Pons (tissue), 1 donor: ENCODE data around the gene SHBG.
"Not testable (repeated sequence)": the region's sequence is repeated elsewhere in the genome, so short reads cannot be mapped to it uniquely, and the experiment has no call there.

Experiments
- DNase-seq: peaks from one replicate; pipeline ENCODE4 v3.0.0-alpha.2; 2016; ENCODE audit warnings: low spot score

The SHBG gene

DNA sequence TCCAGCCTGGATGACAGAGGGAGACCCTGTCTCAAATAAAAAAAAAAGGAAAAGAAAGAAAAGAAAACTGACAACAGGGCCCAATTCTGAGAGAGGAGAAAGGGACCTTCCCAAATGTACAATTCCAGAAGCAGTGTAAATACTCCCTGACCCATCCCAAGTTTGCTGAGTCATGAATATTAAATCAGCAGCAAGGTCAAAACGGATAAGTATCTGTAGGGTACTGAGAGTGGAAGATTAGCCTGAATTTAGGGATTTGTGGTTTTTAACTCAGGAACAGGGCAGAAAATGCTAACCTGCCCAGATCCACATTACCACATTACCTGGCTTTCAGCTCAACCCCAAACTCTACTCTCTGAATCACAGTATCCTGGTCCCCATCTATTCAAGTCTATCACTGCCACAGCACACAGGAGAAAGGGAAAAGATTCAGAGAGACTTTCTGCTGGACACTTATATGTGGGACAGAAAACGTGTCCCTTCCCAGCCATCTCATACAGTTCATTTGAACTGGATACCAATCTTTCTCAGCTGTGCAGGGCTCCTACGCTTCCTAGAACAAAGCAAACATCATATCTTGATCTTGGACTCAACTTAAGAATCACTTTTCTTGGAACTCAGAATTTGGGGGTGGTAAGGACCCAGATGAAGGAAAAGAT lies 18.2 kb upstream of the SHBG start:
- DNase-seq = no peak

- no peak for DNase-seq
These were observed 17.7 kb upstream of the SHBG start for GRCh38 chr17:7612294-7612640.

DNA sequence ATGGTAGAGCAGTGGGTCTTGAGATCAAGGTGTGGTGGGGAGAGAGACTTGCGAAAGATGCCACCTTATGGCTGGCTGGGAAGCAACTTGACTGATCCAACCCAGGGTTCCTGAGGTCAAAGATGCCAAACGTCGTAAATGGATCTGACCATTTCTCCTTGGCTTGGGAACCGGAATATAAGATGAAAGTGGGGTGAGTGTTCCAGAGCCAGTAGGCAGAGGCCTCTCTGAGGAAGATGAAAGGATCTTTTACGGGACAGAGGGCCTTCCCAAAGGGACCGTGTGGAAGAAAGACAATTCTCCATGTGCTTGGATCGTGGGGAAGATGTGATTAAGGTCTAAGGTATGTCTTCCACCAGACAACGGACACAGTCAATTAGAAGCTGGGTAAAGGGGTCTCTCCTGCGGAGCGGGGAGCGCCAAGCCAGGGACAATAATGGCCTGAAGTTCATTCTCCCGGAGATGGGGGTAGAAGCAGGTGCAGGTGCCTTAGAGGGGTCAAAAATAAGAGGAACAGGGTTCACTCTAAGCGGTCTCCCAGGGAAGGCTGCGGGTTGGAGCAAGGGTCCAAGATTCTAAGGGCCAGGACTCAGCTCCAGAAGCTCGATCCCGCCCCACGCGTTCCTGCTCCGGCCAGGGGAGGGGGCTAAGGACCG lies 16.0 kb upstream of the SHBG start:
- no peak for DNase-seq

- DNase-seq = peak; percentile 100
These were observed 15.3 kb upstream of the SHBG start, which contains the start of gene FXR2 for GRCh38 chr17:7614425-7615264. FXR2 (minus strand) TSS chr17:7614897; CDS start chr17:7614532, 365 bp downstream.

GRCh38 chr17:7615265-7615747 lies 14.6 kb upstream of the SHBG start:
- no peak for DNase-seq

DNA sequence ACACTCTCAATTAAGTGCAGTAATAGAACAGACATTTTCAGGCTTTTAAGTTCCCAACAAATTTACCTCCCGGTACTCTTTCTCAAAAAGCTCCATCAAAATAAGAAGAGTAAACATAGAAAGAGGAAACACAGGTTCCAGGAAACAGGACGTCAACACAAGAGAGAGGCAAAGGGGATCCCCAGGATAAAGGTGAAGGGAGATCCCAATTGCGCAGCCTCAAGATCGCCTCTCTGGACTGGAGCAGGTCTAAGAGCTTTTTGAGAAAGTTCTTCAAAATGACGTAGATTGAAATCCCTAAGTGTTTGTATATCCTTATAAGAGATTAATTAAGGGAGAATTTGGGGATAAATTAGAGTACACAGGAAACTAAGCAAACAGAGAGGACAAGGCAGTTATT lies 11.3 kb upstream of the SHBG start:
- DNase-seq = no peak

- DNase-seq = no peak
These were observed 9.1 kb upstream of the SHBG start for GRCh38 chr17:7620835-7621234.

DNA sequence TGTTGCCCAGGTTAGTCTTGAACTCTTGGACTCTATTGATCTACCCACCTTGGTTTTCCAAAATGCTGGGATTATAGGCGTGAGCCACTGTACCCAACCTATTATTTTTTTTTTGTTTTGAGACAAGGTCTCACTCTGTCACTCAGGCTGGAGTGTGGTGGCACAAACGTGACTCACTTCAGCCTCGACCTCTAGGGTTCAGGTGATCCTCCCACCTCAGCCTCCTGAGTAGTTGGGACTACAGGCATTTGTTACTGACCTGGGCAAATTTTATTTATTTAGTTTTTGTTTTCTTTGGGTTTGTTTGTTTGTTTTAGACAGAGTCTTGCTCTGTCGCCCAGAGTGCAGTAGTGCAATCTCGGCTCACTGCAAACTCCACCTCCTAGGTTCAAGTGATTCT lies 6.3 kb upstream of the SHBG start:
- no peak for DNase-seq

GRCh38 chr17:7625749-7626148 lies 4.2 kb upstream of the SHBG start:
- not testable (repeated sequence) for DNase-seq

DNA sequence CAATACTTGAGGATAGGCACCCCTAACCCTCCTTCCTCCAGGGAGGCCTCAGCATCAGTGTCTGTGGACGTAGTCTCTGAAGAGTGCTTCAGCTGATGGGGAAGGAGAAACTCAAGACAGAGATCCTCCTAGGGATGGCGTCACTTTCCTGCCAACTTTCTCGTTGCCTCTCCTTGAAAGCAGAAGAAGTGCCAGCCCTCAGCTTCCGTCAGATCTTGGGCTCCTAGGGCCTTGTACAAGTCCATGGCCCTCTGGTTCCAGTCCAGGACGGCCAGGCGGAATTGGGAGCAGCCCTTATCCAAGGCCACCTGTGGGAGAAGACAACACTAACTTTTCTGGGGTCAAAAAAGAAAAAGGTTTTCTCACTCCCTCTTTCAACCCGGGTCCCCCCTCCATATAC lies 3.6 kb upstream of the SHBG start:
- peak; percentile 46 for DNase-seq

DNA sequence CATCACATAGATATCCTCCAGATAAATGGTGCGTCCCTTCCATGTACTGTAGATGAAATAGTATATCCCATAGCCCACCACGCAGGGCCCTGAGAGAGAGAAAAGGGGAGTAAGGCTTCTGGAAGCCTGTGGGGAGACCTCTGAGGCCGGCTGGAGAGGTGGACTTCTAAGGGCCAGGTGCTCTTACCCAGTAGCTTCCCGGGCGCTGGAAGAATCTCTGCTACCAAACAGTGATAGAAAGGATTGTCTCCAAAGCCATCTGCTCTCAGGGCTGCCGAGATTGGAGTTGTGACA lies 3.0 kb upstream of the SHBG start:
- no peak for DNase-seq

DNA sequence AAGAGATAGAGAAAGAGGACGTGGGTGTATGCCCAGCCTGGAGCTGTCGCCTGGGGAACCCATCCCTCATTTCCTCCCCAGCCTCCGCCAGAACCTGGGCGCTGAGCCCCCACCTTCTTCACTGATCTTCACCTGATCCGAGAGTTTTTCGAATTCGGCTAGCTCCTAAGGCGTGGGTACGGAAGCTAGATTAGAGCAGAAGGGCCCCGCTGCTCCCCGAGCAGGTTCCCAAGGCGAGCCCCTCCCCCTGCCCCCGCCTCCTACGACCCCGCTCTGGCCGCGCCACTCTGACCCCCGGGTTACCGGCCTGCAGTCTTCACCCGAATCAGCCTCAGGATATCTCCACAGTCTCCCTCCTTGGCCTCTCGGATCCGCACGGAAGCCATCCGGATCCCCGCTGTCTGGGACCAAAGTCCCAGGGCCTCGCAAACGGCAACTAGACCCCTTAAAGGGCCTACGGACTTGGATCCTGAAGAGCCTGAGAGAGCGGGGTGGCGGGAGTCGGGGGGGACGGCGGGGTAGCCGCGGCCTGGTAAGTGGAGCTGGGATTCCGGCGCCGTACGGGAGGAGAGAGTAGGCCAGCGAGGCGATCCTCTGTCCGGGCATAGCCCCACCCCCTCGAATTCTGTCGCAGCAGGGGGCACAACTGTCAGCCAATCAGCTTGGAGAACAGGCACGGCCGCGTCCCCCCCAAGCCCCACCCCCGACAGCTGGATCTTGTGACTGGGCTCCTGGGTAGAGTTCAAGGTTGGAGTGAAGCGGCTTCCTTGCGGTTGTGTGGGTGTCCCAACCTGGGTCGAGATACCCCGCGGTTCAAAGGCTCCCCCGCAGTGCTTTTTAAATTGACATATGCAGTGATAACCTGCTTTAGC lies 2.4 kb upstream of the SHBG start, which contains the start of gene SAT2:
TSS of gene SAT2 (minus strand) at position 572 of the 872 bp plus-strand sequence. CDS start at position 386, 186 bp downstream.
- peak; percentile 94 for DNase-seq

GRCh38 chr17:7631398-7632380 lies 1.8 kb downstream of the SHBG start:
- DNase-seq = no peak

DNA sequence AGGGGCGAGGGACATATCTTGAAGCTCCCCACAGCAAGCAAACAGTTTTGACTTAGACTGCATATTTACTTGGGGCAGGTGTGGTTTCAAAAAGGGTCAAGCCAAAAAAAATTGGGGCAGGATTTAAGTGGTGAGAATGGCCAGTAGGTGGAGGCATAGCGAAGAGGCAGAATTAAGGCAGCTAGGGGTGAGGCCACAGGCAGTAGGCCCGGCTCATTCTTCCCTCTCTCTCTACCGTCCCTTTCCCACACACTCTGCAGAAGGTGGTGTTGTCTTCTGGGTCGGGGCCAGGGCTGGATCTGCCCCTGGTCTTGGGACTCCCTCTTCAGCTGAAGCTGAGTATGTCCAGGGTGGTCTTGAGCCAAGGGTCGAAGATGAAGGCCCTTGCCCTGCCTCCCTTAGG lies 2.6 kb downstream of the SHBG start:
- no peak for DNase-seq

GRCh38 chr17:7633093-7633492 lies 3.2 kb downstream of the SHBG start:
- DNase-seq = no peak

- DNase-seq = peak; percentile 59
These were observed 4.4 kb downstream of the SHBG start for GRCh38 chr17:7634384-7634783.

DNA sequence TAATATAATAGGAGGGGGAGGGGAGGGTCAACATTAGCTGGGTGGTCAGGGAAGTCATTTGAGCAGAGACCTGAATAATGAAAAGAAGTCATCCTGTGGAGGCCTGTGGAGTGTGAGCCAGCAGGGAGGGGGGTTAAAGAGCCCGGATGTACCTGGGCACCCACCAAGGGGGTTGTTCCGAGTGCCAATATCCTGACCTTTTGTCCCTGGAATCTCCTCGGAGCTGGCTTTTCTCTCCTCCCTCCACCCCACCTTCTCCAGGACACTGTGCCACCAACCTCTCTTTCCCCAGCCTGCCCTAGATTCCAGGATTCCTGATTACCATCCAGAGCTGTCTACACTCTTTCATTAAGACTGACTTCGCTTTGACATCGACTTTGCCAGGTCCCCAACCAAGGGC lies 6.2 kb downstream of the SHBG start:
- no peak for DNase-seq

DNA sequence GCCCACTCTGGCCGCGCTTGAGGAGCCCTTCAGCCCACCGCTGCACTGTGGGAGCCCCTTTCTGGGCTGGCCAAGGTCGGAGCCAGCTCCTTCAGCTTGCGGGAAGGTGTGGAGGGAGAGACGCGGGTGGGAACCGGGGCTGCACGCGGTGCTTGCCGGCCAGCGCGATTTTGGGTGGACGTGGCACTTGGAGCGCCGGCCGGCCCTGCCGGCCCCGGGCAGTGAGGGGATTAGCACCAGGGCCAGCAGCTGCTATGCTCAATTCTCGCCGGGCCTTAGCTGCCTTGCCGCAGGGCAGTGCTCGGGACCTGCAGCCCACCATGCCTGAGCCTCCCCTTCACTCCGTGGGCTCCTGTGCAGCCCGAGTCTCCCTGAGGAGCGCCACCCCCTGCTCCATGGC lies 10.8 kb downstream of the SHBG start:
- DNase-seq = no peak

GRCh38 chr17:7641635-7642034 lies 11.7 kb downstream of the SHBG start:
- not testable (repeated sequence) for DNase-seq

DNA sequence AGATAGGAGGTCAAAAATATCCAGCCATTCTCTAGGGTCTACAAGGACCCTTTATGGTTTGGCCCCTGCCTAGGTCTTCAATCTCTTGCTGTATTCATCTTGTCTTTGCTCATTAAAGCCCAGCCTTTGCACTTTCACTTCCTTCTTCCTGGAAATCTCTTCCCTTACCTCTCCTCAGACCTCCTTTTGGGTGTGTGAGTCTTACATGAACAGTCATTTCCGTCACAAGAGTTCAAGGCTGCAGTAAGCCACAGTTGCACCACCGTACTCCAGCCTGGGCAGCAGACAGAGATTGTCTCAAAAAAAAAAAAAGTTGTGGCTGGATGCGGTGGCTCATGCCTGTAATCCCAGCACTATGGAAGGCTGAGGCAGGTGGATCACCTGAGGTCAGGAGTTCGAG lies 14.8 kb downstream of the SHBG start:
- no peak for DNase-seq

DNA sequence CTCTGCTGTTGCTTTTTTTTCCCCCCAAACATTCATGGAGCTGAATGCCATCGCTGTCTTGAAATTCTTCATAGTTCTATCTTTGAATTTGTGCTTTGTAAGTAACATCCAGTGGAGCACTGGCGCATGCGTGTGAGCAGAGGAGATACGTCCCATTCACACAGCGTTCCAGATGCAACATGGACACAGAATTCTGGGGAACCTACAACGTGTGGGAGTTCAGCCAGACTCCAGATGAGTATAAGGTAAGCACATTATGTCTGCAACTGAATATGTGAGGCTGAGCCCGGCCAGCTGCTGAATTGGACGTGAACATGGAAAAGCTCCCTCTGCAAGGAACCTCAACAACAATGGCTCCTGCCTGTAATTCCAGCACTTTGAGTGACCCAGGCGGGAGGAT lies 16.5 kb downstream of the SHBG start:
- DNase-seq = no peak
